ENCODE results near the gene TBC1D14.

- TF ChIP-seq, protein P1, sequence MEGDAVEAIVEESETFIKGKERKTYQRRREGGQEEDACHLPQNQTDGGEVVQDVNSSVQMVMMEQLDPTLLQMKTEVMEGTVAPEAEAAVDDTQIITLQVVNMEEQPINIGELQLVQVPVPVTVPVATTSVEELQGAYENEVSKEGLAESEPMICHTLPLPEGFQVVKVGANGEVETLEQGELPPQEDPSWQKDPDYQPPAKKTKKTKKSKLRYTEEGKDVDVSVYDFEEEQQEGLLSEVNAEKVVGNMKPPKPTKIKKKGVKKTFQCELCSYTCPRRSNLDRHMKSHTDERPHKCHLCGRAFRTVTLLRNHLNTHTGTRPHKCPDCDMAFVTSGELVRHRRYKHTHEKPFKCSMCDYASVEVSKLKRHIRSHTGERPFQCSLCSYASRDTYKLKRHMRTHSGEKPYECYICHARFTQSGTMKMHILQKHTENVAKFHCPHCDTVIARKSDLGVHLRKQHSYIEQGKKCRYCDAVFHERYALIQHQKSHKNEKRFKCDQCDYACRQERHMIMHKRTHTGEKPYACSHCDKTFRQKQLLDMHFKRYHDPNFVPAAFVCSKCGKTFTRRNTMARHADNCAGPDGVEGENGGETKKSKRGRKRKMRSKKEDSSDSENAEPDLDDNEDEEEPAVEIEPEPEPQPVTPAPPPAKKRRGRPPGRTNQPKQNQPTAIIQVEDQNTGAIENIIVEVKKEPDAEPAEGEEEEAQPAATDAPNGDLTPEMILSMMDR (conservative IDR thresholded peaks at IDR 0.05; ENCODE audit: low read length) = no peak
- TF ChIP-seq EZH2phosphoT487 (IDR thresholded peaks at IDR 0.05; ENCODE audit: borderline replicate concordance) = no peak
These were observed 8.7 kb upstream of the TBC1D14 start for GRCh38 chr4:6900956-6901355.

Measured in Loucy (cell line).